GM19324 (cell line): Measurements from ENCODE around the gene UBL7.

Experiments used
- ATAC-seq: cut with Tn5 transposase; IDR thresholded peaks from one replicate; pipeline ENCODE4 v1.9.1; 2021; ENCODE audit warnings: mild to moderate bottlenecking, moderate library complexity; ENCODE audit not compliant: unreplicated experiment, low FRiP score

UBL7 gene

DNA sequence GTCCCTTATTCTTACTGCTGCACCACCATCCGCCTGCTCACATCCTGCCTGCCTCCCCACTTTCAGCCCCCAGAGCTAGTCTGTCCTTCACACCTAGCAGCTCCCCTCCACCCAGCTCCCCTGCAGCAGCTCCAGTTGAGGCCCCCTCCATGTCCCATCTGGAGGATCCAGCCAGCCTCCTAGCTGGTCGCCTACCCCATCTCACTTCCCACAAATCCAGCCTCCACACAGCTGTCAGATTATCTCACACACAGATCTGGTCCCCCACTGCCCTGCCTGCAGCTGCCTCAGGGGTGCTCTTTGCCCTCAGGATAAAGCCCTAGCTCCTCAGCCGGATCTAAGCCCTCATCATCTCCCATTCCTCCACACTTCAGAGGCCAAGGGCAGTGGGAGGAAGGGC, 18.4 kb downstream of the UBL7 start:
- ATAC-seq: no peak

DNA sequence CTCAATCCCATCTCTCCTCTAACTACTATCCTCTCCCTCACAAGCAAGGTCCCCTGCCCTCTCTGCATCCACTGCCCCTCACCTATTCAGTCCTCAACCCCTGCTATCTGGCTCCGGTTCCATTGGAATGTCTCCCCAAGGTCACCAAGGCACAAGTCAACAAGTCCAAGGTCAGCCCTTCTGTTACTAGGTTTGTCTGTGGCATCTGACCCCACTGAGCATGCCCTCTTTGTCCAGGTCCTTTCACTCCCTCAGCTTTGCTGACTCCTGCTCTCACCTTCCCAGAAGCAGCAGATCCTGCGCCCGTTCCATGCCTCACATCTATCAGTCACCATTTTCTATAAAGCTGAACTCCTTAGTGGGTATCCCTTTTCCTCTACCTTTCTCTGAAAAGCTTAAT, 18.9 kb downstream of the UBL7 start:
- ATAC-seq: no peak

DNA sequence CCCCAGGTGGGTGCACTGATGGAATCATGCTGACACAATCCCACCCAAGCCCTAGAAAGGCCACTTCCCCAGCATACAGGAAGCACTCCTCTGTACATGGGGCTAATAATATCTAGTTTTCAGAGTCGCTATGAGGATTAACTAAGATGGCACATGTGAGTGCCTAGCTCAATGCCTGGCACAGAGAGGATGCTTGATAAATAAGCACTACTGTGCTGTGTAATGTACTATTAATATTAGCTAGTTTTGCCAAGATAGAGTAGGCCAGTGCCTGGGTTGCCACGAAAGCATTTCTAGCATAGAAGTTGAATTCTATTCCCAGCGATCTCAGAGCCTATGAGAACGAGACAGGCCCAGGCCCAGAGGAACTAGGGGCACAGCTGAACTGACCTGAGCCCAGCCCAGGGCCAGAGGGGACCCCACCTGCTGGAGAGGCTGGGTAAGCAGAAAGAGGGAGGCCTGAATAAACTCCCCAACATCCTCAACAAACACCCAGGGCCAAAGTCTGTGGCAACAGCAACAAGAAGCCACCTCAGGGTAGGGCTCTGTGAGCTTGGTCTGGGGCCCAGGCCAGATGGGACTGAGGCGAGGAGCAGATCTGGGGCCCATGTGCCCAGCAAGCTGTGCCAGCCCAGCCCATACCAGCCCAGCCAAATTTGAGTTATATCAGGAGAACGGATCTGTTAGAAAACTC, 19.6 kb downstream of the UBL7 start:
- ATAC-seq: no peak

DNA sequence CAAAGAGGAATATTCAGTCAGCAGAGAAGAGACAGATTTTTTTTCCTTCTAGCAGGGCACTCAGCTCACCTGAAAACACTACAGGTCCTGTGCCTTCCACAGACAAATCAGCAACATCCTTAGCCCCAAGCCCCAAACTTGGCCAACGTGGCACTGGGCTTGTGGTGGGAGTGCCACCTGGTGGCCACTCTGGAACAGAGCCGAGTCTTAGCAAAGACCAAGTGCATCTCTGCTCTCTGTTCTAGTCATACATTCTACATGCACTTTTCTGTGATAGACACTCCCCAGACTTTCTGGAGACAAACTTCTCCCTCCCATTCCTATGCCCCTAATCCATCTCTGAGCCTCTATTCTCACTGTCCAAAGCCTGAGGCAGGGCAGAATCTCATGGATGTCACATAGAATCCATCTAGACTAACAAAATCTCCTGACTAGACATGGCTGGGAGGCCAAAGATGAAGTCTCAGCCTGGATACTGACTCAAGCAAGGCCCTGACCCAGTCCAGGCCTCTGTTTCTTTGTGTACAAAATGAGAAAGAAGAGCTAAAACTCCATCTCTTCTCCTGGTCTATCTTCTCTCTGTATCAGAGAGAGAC, 22.1 kb downstream of the UBL7 start:
- no peak for ATAC-seq

DNA sequence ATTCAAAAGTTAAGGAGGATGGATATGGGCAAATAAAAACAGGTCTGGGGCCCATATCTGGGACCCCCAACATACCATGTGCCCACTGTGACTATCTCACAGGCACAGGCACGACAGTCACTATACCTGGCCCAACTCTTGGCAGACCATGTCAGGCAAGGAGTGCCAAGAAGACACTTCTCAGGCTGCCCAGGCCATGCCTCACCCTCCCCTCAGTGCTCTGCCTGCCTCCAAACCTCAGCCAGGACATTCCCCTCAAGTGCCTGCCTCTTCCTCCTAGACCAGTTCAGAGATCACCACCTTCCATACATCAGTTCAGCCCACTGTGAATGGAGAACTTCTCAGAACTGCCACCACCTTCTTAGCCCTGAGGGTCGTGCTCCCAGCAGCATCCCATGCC, 22.8 kb downstream of the UBL7 start:
- no peak for ATAC-seq

DNA sequence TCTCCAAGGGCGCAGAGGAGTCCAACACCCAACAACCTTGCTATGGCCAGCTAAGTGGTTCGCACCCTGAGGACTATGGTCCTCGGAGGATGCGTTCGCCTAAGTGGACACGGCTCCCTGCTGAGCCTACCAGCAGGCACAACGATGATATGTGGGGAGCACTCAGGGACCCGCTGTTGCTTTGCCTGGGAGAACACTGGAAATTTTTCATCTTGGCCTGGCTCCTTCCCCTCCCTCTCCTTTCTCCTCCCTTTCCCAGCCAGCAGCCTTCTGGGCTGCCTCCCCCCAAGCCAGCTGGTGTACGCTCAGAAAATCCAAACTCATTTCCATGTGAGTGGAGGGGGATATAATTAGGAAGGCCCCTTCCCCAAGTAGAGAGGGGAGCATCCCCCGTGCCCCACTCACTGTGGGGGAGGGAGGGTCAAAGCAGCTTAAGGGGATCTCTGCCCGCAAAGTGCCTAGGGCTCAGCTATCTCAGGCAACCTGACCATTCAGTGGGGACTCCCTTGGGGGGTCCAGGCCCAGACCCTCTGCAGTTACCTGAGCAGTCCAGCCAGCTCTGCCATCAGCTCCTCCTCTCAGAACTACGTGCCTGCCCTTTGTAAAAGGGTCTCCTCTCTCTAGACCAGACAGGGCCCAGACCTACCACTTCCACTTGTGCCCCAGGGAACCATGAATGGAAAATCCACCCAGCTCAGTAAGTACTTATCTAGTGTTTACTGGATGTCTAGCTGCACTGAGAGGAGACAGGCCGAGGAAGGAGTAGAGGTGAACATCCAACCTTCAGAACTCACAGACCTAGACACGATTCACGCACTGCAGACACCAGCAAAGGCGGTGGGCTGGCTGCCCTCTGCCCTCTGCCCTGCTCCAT, 26.5 kb downstream of the UBL7 start:
- ATAC-seq: no peak

DNA sequence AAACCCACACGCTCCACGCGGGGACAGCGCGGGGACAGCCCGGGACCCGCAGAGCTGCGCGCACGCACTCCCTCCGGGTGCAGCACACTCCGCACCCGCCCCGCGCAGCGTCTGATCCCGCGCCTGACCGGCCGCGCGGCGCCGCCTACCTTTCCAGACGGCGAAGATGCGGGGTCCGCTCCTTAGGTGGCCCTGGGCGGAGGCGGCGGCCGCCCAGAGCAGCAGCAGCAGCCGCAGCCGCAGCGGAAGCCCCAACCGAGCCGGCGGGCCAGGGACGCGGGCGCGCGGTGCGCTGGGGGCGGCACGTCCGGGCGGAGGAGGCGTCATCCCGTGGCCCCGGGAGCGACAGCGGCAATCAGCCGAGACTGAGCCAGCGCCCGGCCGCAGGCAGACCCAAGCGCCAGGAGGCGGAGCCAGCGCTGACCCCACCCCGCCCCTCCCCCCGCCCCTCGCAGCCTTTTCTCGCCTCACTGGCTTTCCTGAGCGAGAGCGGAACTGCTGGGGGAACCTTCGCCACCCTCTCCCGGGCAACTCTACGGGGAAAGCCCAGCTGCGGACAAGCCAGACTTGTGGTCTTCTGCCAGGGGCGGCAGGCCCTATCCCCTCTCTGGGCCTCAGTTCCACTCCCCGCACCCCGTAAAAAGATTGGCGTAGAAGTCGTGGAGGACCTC, 27.2 kb downstream of the UBL7 start, which contains the start of gene SEMA7A:
Gene SEMA7A, minus strand, starts transcription at position 367 of the 671 bp plus-strand sequence. Its CDS starts 40 bp downstream, at position 327.
- peak; percentile 72 for ATAC-seq

DNA sequence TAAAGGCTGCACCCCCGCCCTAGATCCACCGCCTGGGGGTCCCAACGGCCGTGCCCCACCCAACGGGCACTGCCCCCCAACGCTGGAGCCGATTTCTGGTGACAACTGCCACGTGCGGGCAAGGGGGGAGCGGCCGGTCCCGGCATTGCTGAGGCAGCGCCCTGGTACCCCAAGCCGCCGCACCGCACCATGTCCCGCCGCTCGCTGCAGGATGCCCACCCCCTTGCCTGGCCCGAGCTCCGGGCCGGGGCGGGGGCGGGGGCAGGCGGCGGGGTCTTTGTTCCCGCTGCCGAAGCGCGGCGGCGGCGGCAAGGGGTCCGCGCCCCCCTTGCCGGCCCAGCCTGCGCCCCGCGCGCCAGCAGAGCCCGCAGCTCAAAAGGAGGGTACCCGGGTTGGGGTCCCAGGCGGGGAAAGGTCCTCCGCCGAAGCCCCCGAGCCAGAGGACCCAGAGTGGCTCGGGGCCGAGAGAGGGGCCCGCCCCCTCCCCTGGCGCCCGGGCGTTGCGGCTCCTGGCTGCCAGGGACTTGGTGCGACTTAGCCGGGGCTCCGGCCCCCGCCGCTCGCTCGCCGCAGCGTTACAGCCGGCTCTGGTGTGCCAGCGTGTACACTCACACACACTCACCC, 27.9 kb downstream of the UBL7 start:
- ATAC-seq: no peak

DNA sequence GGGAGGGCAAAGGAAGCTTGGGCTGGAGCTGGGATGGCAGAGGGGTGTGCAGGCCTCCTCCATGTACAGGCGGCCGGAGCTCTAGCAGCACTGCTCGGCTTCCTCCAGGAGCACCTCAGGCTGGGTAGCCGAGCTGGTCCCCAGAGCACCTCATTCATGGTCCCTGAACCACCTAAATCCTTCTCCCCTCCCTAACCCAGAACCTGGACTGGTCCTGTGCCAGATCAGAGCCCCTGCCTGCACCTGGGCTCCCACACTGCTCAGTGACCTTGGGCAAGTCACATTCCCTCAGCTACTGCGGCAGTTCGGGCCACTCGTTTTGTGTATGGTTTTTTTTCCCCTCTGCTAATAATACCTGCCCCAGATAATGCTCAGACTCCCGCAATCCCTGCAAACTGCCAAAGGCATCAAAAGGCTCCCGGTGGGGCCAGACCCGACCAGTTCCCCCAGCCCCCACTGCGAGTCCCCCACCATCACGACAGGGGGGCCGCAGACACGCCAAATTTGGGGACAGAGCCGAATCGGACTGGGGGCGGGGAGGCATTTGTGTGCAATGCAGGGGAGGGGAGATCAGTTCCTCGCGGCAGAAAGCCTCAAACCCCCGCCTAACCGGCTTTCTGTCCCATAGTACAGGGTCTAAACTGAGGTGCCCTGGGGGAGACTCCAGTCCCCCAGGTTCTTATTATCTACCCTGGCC, 28.5 kb downstream of the UBL7 start:
- ATAC-seq: no peak

DNA sequence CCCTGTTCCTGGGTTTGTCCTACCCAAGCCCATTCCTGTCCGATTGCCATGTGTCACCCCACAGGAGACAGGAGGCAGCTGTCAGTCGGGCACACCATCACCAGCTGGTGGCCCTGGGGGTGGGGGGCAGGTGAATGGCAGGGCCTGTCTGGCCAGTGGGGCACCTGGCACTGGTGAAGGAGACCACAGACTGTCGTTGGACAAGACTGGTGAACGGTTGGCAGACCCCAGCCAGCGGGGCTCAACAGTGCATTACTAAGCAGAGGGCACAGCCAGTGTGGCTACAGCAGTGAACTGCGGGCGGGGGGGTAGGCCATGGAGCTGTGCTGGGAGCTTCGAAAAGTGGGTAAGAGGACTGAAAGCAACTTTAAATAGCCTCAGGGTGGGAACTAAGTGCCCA, 29.3 kb downstream of the UBL7 start:
- no peak for ATAC-seq

DNA sequence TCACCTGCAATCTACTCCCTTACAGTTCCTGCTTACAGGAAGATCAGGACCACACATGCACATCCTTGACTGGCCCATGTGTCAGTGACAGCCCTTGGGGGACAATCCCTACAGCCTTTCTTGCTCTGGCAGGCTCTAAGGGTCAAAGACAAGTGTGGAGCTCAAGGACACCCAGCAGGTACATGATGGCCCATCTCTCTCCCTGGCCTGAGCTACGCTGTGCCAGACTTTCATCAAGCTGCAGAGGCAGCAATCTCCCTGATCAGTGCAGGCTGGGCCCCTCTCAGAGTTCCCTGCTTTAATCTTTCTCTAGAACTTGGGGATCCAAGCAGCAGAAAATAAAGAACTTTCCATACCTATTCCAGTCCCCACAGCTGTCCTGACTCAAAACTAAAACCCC, 29.8 kb downstream of the UBL7 start:
- no peak for ATAC-seq

DNA sequence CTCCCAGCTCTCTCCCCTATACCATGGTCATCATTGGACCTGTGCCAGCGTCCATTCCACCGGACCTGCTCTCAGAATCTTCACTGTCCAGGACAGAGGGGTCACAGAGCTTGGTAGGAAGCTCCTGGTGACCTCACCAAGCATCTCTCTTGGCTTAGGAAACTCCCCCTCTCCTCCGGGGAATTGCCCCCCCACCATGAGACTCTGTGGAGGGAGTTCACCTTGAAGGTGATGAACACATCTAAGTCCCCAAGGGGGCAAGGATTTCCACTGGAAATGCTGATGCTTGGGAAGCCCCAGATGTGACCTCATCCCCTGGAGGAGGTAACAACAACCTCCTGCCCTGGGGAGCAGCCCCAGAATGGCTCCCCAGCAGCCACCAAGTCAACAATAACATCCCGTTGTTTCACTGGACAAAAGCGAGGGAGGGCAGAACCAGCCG, 30.4 kb downstream of the UBL7 start:
- ATAC-seq: no peak

DNA sequence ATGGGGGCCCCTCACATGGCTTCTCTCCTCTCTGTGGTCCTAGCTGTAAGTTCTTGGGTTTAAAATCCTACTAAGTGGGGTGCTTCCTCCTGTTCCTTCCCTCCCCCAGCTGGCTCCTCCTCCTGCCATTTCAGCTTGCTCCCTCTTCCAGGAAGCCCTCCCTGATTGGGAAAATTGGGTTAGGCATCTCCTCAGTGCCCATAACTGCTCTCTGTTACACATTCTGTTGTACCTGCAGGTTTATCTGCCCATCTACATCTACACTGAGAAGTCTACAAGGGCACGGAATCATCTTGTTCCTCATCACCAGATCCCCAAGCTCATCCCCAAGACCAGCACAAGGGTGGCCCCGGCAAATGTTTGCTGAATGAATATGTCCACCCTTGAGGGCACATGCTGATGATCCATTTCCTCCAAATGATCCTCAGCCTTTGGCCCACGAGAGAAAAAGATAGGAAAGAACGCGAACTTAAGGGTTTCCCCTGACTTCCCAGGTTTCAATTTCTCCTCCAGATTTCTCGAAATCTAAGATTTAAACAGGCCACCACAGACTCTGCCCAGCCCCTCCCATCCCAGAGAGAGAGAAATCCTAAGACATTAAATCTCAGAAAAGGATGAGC, 31.1 kb downstream of the UBL7 start:
- ATAC-seq: no peak

DNA sequence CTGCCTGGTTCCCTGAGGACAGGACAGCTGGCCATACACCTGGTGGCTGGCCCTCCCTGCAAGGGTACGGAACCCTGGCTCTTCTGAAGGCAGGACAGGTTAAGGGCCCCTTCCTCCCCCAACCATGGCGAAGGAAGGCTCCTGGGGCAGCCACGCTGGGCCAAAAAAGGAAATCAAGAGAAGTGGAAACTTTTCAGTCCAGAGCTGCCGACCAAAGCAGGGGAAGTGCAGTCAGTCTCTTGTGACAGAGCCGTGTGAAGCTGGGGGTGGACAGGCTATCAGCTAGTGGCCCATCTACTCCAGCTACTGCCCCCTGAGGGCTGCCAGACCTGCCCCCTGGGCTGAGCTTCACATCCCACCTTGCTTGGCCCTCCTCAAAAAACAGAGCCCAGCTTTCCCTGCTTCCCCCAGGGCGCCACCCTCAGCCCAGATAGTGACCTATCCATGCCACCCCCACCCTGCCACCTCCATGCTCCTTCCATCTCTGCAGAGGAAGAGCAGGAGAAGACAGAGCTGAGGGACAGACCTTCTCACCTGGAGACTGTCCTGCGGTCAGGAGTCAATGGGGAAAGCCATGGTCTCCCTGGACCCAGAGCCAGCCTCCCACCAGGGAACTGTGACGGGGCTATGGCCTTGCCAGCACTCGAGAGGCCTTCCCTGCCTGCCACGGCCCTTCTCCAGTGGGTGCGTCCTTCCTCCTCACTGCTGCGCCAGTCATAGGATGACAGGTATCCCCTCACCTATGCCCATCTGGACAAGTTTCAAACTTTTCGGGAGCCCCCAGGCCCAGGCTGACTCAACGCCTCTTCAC, 31.8 kb downstream of the UBL7 start:
- no peak for ATAC-seq

DNA sequence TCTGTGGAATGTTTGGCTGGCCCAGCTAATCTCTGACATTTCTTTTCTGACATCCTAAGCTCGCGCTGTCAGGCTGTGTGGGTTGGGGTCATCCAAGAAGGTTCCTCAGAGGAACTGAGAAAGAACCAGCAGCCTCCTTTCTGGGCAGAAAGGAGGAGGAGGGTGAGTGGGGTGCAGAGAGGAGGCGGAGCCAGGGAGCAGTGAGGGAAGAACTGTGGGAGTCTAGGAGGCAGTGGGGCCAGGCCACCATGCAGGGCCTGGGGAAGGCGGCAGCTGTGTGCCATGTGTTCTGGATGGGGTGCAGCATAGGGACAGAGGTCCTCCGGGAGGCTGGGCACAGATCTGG, 32.5 kb downstream of the UBL7 start:
- no peak for ATAC-seq

DNA sequence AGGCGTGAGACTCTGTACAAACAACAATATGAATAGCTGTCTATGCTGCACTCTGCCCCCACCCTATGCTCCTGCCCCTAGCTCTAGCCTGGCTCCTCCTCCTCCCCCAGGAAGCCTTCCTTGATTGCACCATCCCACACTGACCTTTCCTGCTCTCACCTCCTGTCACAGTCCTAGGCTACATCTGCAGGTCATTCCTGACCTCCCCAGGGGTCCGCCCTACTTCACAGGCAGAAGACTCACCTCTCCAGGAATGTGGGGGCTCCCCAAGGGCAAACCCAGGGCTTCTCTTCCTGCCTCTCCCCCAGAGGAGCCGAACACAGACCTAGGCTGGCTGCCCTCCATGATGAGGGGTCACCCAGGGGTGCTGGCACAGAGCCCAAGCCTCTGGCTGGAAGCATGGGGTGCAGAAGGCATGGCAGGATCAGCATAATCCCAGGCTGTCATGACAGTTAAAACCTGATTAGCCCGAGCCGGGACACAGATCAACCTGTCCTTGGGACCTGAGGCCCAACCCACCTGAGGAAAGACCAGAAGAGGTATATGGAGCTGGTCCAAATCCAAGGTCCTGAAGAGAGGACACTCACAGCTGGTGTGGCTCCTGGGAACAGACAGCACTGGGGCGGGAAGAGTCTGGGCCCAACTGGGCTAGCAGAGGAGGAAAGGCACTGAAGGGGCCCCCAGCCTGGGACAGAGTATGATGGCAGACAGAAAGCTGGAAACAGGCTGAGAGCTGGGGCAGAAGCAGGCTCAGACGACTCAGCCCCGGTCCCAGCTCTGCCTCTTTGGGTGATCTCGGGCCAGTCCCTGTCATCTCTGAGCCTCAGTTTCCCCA, 33.1 kb downstream of the UBL7 start:
- ATAC-seq: no peak

DNA sequence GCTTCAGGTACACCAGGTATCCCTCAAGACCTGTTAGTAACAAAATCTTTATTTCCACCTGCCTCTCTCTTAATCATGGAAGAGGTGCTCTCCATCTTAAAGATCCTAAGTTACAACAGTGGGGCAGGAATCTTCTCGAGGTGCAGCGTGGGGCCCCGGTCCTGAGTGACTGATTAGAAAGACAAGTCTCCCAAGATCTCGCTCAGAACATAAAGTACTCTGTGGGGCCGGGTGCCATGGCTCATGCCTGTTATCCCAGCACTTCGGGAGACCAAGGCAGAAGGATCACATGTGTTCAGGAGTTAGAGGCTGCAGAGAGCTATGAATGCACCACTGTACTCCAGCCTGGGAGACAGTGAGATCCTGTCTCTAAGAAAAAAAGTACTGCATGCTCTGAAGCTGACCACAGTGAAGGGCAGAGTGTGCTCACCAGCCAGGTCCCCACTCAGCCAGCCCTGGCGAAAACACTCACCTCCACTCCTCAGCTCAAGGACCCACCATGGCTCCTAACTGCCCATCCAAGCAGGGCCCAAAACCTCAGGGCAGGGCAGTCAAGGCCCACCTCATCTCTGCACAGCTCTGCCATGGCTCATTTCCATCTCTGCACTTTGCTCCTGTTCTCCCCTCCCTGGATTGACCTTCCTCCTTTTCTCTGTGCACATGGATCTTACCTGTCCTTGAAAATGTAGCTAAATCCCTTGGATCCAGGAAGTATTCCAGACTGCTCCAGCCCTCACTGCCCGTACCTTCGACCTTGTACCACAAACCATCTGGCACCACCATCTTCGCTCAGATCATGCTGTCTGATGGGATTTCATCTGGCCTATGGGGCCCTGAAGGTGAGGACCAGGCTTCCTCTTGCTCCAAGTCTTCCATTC, 34.3 kb downstream of the UBL7 start:
- ATAC-seq: no peak
